Esophagus muscularis mucosa (tissue), 4 donors: ENCODE data around the gene SLC2A6.

Source experiments
- EP300 ChIP-seq: sonication (generic); formaldehyde crosslinking; IDR thresholded peaks from one replicate; pipeline ENCODE4 v1.6.1; 2017; ENCODE audit warnings: antibody characterized with exemption
- POLR2A ChIP-seq: fragments of 450-650 bp; IDR thresholded peaks from one replicate; pipeline ENCODE4 v1.6.1; 2017; ENCODE audit warnings: antibody characterized with exemption, moderate library complexity, mild to moderate bottlenecking, low read depth
- POLR2AphosphoS5 ChIP-seq, 2 donors: sonication (generic); formaldehyde crosslinking; IDR thresholded peaks; one replicate each; pipeline ENCODE4 v1.6.1; 2017; ENCODE audit warnings: antibody characterized with exemption in 2 of 2
- TF ChIP-seq, protein P1 (sequence below), 3 experiments: fragments of 200-600 bp in 2 of 3; fragments of 450-650 bp in 1 of 3; sonication (generic) in 2 of 3; IDR thresholded peaks; one replicate each; pipeline ENCODE4 v1.5.1; 2017 to 2019; ENCODE audit warnings: antibody characterized with exemption in 3 of 3, mild to moderate bottlenecking in 2 of 3, moderate library complexity in 1 of 3

DNA sequence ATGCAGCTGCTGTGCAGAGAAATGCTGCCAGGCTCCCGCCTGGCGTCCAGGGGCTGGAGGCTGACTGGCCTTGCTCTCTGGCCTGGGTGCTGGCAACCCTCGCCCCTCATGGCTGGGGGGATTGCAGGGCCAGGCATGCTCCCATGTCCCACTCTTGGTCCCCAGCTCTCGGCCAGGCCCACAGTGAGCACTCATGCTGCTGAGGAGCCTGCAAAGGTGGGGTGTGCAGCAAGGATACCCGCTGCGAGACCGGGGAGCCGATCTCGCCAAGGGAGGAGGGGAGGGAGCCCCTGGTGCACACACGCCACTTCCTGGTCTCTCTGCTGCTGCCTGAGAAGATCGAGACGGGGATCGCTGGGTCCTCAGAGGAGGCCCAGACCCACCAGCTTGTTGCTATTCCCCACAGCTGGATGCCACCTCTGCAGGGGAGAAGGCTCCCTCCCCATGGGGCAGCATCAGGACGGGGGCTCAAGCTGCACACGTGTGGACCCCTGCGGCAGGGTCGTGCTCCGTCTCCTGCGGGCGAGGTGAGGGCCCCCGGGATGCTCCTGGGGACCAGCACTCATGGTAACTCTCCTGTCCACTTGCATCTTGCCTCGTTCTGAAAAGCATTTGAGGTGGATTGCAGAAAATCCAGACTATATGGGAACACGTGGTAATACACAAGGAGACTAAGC lies 33.5 kb downstream of the SLC2A6 start:
- TF ChIP-seq, protein P1, sequence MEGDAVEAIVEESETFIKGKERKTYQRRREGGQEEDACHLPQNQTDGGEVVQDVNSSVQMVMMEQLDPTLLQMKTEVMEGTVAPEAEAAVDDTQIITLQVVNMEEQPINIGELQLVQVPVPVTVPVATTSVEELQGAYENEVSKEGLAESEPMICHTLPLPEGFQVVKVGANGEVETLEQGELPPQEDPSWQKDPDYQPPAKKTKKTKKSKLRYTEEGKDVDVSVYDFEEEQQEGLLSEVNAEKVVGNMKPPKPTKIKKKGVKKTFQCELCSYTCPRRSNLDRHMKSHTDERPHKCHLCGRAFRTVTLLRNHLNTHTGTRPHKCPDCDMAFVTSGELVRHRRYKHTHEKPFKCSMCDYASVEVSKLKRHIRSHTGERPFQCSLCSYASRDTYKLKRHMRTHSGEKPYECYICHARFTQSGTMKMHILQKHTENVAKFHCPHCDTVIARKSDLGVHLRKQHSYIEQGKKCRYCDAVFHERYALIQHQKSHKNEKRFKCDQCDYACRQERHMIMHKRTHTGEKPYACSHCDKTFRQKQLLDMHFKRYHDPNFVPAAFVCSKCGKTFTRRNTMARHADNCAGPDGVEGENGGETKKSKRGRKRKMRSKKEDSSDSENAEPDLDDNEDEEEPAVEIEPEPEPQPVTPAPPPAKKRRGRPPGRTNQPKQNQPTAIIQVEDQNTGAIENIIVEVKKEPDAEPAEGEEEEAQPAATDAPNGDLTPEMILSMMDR (IDR thresholded peaks at IDR 0.05), result no peak
- TF ChIP-seq POLR2AphosphoS5 (IDR thresholded peaks at IDR 0.05) (no peak), POLR2A (no peak), EP300 (no peak)
